HCT116 (cell line): Measurements from ENCODE around the gene RGS17. TPM values are rescaled to one million over a fixed set of nuclear protein-coding genes. Genes with fewer than 3 reads are reported as not detected.
A peak's percentile ranks its signal among the peaks of the same experiment; 100 is the strongest.

Source experiments
- ATAC-seq: fragments of 200-7000 bp; cut with Tn5 transposase; 2 replicates; pipeline ENCODE4 v1.9.1; 2020; ENCODE audit warnings: mild to moderate bottlenecking, moderate library complexity
- BruUV-seq: library from RNA; stranded (reverse); fragments of 400-500 nt; replicated peaks from 2 replicates; lab custom pipeline; 2021; lab: Mats Ljungman, UMichigan
- CTCF ChIA-PET: fragments of 300-600 bp; sonication (Branson Sonifier 250); formaldehyde crosslinking; loops from one replicate; lab custom pipeline; 2021; ENCODE audit warnings: antibody characterized with exemption; lab: Charles Lee
- POLR2A ChIA-PET: fragments of 300-600, 350-600 bp; sonication (Branson Sonifier 250); formaldehyde crosslinking; loops from one replicate; lab custom pipeline; 2021; ENCODE audit warnings: antibody characterized with exemption; lab: Charles Lee
- RAD21 ChIA-PET, 2 experiments: fragments of 300-600 bp; sonication (Branson Sonifier 250); formaldehyde crosslinking; loops; one replicate each; lab custom pipeline; 2023; ENCODE audit warnings: low total read pairs in 2 of 2; ENCODE audit not compliant: uncharacterized antibody in 2 of 2, unreplicated experiment in 2 of 2, low non-redundant PET in 1 of 2; lab: Charles Lee
- DNase-seq: peaks from one replicate; pipeline ENCODE4 v3.0.0-alpha.2; 2010; ENCODE audit warnings: low read depth, low spot score
- H2AFZ ChIP-seq: fragments of 200-600 bp; shearing (Covaris generic), sonication (generic); 2 replicates; pipeline ENCODE4 v1.6.1; 2017; ENCODE audit warnings: low read depth, mixed run types, mixed read lengths, antibody characterized with exemption, low read length; ENCODE audit not compliant: poor library complexity, severe bottlenecking
- H3K27ac ChIP-seq: 2 replicates; pipeline ENCODE4 v1.5.1; 2012; ENCODE audit warnings: low read depth, low read length
- H3K27me3 ChIP-seq: fragments of 200-600 bp; sonication (generic); 2 replicates; pipeline ENCODE4 v1.6.1; 2016; ENCODE audit warnings: mixed run types, low read length, mixed read lengths; ENCODE audit not compliant: insufficient read depth
- H3K36me3 ChIP-seq, 2 experiments: fragments of 200-500 bp in 1 of 2; fragments of 200-600 bp in 1 of 2; sonication (Bioruptor generic) in 1 of 2; sonication (generic) in 1 of 2; 2 replicates each; pipeline versions ENCODE4 v1.5.1 to v1.6.1; 2014 to 2016; ENCODE audit warnings: low read length in 2 of 2, inconsistent platforms in 1 of 2, mixed read lengths in 1 of 2, mixed run types in 1 of 2; ENCODE audit not compliant: insufficient read depth in 2 of 2, control insufficient read depth in 1 of 2
- H3K4me1 ChIP-seq, 2 experiments: fragments of 200-600 bp in 1 of 2; sonication (generic) in 1 of 2; 2 replicates each; pipeline versions ENCODE4 v1.5.1 to v1.6.1; 2012 to 2017; ENCODE audit warnings: low read length in 2 of 2, inconsistent platforms in 1 of 2, mild to moderate bottlenecking in 1 of 2, mixed read lengths in 1 of 2, mixed run types in 1 of 2, moderate library complexity in 1 of 2; ENCODE audit not compliant: insufficient read depth in 2 of 2, control insufficient read depth in 1 of 2
- H3K4me2 ChIP-seq: fragments of 200-600 bp; sonication (generic); 2 replicates; pipeline ENCODE4 v1.6.1; 2017; ENCODE audit warnings: mixed run types, low read length, mixed read lengths
- H3K4me3 ChIP-seq, 2 experiments: fragments of 200-600 bp in 1 of 2; sonication (generic) in 1 of 2; replicated peaks in 1 of 2; 2 replicates each; pipeline ENCODE4 v1.5.1; 2011 to 2016; ENCODE audit warnings: low read length in 2 of 2, control low read depth in 1 of 2, low read depth in 1 of 2, mild to moderate bottlenecking in 1 of 2, mixed read lengths in 1 of 2, mixed run types in 1 of 2
- H3K79me2 ChIP-seq: fragments of 200-600 bp; sonication (generic); 2 replicates; pipeline ENCODE4 v1.6.1; 2017; ENCODE audit warnings: mild to moderate bottlenecking, mixed run types, low read length, moderate library complexity, mixed read lengths; ENCODE audit not compliant: insufficient read depth
- H3K9ac ChIP-seq: fragments of 200-600 bp; sonication (generic); 2 replicates; pipeline ENCODE4 v1.6.1; 2016; ENCODE audit warnings: low read length, mixed read lengths
- H3K9me2 ChIP-seq: fragments of 200-600 bp; sonication (generic), shearing (Covaris generic); 2 replicates; pipeline ENCODE4 v1.6.1; 2017; ENCODE audit warnings: mixed run types, mild to moderate bottlenecking, moderate library complexity; ENCODE audit not compliant: insufficient read depth
- H3K9me3 ChIP-seq, 2 experiments: fragments of 200-500 bp in 1 of 2; fragments of 200-600 bp in 1 of 2; sonication (Bioruptor generic) in 1 of 2; sonication (generic) in 1 of 2; 2 replicates each; pipeline ENCODE4 v1.6.1; 2014 to 2017; ENCODE audit warnings: low read length in 2 of 2, mixed read lengths in 2 of 2, inconsistent platforms in 1 of 2, low read depth in 1 of 2, mild to moderate bottlenecking in 1 of 2, mixed run types in 1 of 2, moderate library complexity in 1 of 2; ENCODE audit not compliant: control insufficient read depth in 1 of 2, insufficient read depth in 1 of 2
- H4K20me1 ChIP-seq: fragments of 200-600 bp; sonication (generic), shearing (Covaris generic); 2 replicates; pipeline ENCODE4 v1.6.1; 2017; ENCODE audit warnings: mixed run types, mild to moderate bottlenecking, moderate library complexity; ENCODE audit not compliant: insufficient read depth
- ELF1 ChIP-seq: IDR thresholded peaks from 2 replicates; pipeline ENCODE4 v1.6.1; 2012; ENCODE audit warnings: low read depth, borderline replicate concordance
- EZH2phosphoT487 ChIP-seq: fragments of 200-600 bp; IDR thresholded peaks from 2 replicates; pipeline ENCODE4 v1.6.1; 2018; ENCODE audit warnings: antibody characterized with exemption, borderline replicate concordance
- POLR2A ChIP-seq: IDR thresholded peaks from 2 replicates; pipeline ENCODE4 v1.7.0; 2011; ENCODE audit warnings: borderline replicate concordance; ENCODE audit not compliant: insufficient read depth, insufficient read length; ENCODE audit errors: extremely low read depth
- POLR2AphosphoS5 ChIP-seq: IDR thresholded peaks from 2 replicates; pipeline ENCODE4 v1.6.1; 2011; ENCODE audit warnings: mild to moderate bottlenecking, low read depth, low read length, moderate library complexity
- RAD21 ChIP-seq: IDR thresholded peaks from 2 replicates; pipeline ENCODE4 v1.6.1; 2012; ENCODE audit warnings: low read depth, mild to moderate bottlenecking
- SIN3A ChIP-seq: IDR thresholded peaks from 2 replicates; pipeline ENCODE4 v1.6.1; 2012; ENCODE audit warnings: low read depth
- SP1 ChIP-seq: IDR thresholded peaks from 2 replicates; pipeline ENCODE4 v1.6.1; 2012; ENCODE audit warnings: low read depth
- SRF ChIP-seq: IDR thresholded peaks from 2 replicates; pipeline ENCODE4 v1.6.1; 2012; ENCODE audit warnings: low read depth
- YY1 ChIP-seq: IDR thresholded peaks from 2 replicates; pipeline ENCODE4 v1.6.1; 2011; ENCODE audit warnings: low read length, low read depth, moderate library complexity, mild to moderate bottlenecking; ENCODE audit not compliant: insufficient replicate concordance; ENCODE audit errors: extremely low read depth
- ZFX ChIP-seq: fragments of 450-650 bp; IDR thresholded peaks from 2 replicates; pipeline ENCODE4 v1.6.1; 2017
- ZNF274 ChIP-seq: fragments of 200-500 bp; sonication (Bioruptor generic); IDR thresholded peaks from 2 replicates; pipeline ENCODE4 v1.6.1; 2014; ENCODE audit warnings: mild to moderate bottlenecking, low read depth, low read length, inconsistent platforms
- intact Hi-C: fragments of 100-400 bp; cut with micrococcal nuclease; formaldehyde crosslinking; loops from 2 replicates; pipeline ENCODE4 v1.10.0; 2022
- total RNA-seq: library from RNA; stranded (reverse); gene quantifications from one replicate; pipeline ENCODE4 v1.2.1, GENCODE V29; 2021; ENCODE audit not compliant: unreplicated experiment
- TF ChIP-seq, protein P1 (sequence below): IDR thresholded peaks from 2 replicates; pipeline ENCODE4 v1.6.1; 2012; ENCODE audit warnings: low read depth
- TF ChIP-seq, protein P2 (sequence below): IDR thresholded peaks from 2 replicates; pipeline ENCODE4 v1.6.1; 2011; ENCODE audit warnings: mild to moderate bottlenecking, low read length, moderate library complexity; ENCODE audit not compliant: insufficient replicate concordance; ENCODE audit errors: extremely low read depth
- TF ChIP-seq, protein P3 (sequence below): IDR thresholded peaks from 2 replicates; pipeline ENCODE4 v1.6.1; 2012

RGS17 gene
- total RNA-seq, 1 experiment from 2014 or later = 3.9 TPM

DNA sequence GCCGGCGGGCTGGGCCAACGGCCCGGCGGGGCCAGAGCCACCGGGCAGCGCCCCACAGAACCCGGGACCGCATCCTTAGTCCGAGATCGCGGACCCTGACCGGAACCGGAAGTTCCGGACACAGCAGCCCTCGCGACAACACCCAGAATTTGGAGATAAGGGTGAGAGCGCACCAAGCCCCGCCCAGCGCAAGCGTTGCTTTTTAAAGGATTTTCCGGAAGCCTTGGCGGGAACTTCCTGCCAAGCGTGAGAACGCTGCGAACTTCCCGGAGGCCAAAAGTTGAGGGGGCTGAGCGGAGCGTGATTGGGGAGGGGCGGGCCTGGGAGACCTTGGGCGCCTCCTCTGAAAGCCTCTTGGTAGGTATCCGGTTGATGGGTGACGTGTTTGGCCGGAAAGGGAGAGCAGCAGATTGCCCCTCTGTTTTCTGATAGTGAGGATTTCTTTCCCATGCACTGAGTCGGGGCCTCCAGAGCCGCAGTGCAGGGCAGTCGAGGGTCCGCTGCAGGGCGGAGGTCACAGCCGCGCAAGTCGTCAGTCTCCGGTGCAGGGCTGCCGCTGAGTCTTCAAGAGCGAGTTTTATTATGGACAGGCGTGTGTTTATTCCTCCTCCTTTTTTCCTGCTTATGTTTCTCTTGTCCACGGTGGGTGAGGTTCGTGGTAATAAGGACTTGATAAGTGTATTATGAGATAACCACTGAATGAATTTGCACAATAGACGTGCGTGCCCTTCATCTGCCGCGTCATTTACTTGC, 128.3 kb downstream of the RGS17 start, which contains the start of gene MTRF1L:
TSS of gene MTRF1L (minus strand) at position 97 of the 753 bp plus-strand sequence. CDS start at position 73, 24 bp downstream.
- ChIA-PET POLR2A (interaction anchor here (1.1 kb wide), 1 partner anchor 20 kb away, joined by 3 read pairs; the partner anchor contains the start of gene FBXO5), RAD21 (interaction anchor here in 1 of 2 experiments (0.6 kb wide), 1 partner anchor 346 kb away, joined by 4 read pairs; no protein-coding TSS in a partner anchor), CTCF (no interaction called here)
- H3K79me2 ChIP-seq = peaks cover 58% of the 10 kb centered on the region
- peaks cover 11 to 27% of the 10 kb centered on the region in 2 experiments for H3K4me1 ChIP-seq
- peaks cover 6 to 15% of the 10 kb centered on the region in 2 experiments; a peak in 2 of 4 replicates for H3K36me3 ChIP-seq
- peak within 1 kb of the TSS; percentile 70 for H3K27ac ChIP-seq
- BruUV-seq = TSS peak; percentile 87
- DNase-seq (peak; percentile 94), ATAC-seq (peak; percentile 93)
- H2AFZ ChIP-seq = peak within 1 kb of the TSS; percentile 13
- H3K27me3 ChIP-seq = no peaks in the 10 kb centered on the region
- intact Hi-C loops = no loop called here
- peak within 1 kb of the TSS; percentile 94 to 99 for H3K4me3 ChIP-seq
- H3K9me3 ChIP-seq = no peaks in the 10 kb centered on the region
- H4K20me1 ChIP-seq = peaks cover 12% of the 10 kb centered on the region; the same call in 1 of the 2 replicates
- H3K9ac ChIP-seq = peak within 1 kb of the TSS; percentile 90
- peak within 1 kb of the TSS; percentile 91 for H3K4me2 ChIP-seq
- TF ChIP-seq POLR2AphosphoS5 (peak; percentile 67), ELF1 (peak; percentile 73), SP1 (peak; percentile 66), EZH2phosphoT487 (no peak), ZFX (no peak; the same call in 1 of the 2 replicates), ZNF274 (no peak), SIN3A (no peak; the same call in 1 of the 2 replicates), SRF (peak; percentile 81; the same call in 1 of the 2 replicates), YY1 (peak; percentile 27), RAD21 (no peak), POLR2A (no peak)
- TF ChIP-seq, protein P1, sequence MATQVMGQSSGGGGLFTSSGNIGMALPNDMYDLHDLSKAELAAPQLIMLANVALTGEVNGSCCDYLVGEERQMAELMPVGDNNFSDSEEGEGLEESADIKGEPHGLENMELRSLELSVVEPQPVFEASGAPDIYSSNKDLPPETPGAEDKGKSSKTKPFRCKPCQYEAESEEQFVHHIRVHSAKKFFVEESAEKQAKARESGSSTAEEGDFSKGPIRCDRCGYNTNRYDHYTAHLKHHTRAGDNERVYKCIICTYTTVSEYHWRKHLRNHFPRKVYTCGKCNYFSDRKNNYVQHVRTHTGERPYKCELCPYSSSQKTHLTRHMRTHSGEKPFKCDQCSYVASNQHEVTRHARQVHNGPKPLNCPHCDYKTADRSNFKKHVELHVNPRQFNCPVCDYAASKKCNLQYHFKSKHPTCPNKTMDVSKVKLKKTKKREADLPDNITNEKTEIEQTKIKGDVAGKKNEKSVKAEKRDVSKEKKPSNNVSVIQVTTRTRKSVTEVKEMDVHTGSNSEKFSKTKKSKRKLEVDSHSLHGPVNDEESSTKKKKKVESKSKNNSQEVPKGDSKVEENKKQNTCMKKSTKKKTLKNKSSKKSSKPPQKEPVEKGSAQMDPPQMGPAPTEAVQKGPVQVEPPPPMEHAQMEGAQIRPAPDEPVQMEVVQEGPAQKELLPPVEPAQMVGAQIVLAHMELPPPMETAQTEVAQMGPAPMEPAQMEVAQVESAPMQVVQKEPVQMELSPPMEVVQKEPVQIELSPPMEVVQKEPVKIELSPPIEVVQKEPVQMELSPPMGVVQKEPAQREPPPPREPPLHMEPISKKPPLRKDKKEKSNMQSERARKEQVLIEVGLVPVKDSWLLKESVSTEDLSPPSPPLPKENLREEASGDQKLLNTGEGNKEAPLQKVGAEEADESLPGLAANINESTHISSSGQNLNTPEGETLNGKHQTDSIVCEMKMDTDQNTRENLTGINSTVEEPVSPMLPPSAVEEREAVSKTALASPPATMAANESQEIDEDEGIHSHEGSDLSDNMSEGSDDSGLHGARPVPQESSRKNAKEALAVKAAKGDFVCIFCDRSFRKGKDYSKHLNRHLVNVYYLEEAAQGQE = no peak
- TF ChIP-seq, protein P2, sequence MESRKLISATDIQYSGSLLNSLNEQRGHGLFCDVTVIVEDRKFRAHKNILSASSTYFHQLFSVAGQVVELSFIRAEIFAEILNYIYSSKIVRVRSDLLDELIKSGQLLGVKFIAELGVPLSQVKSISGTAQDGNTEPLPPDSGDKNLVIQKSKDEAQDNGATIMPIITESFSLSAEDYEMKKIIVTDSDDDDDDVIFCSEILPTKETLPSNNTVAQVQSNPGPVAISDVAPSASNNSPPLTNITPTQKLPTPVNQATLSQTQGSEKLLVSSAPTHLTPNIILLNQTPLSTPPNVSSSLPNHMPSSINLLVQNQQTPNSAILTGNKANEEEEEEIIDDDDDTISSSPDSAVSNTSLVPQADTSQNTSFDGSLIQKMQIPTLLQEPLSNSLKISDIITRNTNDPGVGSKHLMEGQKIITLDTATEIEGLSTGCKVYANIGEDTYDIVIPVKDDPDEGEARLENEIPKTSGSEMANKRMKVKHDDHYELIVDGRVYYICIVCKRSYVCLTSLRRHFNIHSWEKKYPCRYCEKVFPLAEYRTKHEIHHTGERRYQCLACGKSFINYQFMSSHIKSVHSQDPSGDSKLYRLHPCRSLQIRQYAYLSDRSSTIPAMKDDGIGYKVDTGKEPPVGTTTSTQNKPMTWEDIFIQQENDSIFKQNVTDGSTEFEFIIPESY = peak; percentile 96
- TF ChIP-seq, protein P3, sequence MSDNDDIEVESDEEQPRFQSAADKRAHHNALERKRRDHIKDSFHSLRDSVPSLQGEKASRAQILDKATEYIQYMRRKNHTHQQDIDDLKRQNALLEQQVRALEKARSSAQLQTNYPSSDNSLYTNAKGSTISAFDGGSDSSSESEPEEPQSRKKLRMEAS = peak; percentile 71
- H3K9me2 ChIP-seq = no peaks in the 10 kb centered on the region
